OCI-LY1 (cell line): Measurements from ENCODE around the gene FGFR2.

ENCODE experiments used
- H2AFZ ChIP-seq: fragments of 200-600 bp; sonication (generic), shearing (Covaris generic); 2 replicates; pipeline ENCODE4 v1.6.0; 2014; ENCODE audit warnings: antibody characterized with exemption, mild to moderate bottlenecking, low read length
- H3F3A ChIP-seq: fragments of 200-600 bp; sonication (generic), shearing (Covaris generic); 2 replicates; pipeline ENCODE4 v1.6.0; 2014; ENCODE audit warnings: mild to moderate bottlenecking, antibody characterized with exemption, low read length, moderate library complexity; ENCODE audit not compliant: insufficient read depth
- H3K27ac ChIP-seq: fragments of 200-600 bp; sonication (generic); 2 replicates; pipeline ENCODE4 v1.5.1; 2014; ENCODE audit warnings: low read length, mixed run types, mild to moderate bottlenecking, low read depth; ENCODE audit not compliant: poor library complexity, severe bottlenecking
- H3K27me3 ChIP-seq: fragments of 200-600 bp; sonication (generic); 2 replicates; pipeline ENCODE4 v1.6.0; 2014; ENCODE audit warnings: antibody characterized with exemption, mild to moderate bottlenecking, low read length, moderate library complexity; ENCODE audit not compliant: insufficient read depth
- H3K36me3 ChIP-seq: fragments of 200-600 bp; sonication (generic); 2 replicates; pipeline ENCODE4 v1.6.1; 2014; ENCODE audit warnings: mild to moderate bottlenecking, antibody characterized with exemption, low read length, moderate library complexity, mixed read lengths; ENCODE audit not compliant: insufficient read depth
- H3K4me1 ChIP-seq: fragments of 200-600 bp; sonication (generic); 2 replicates; pipeline ENCODE4 v1.5.1; 2014; ENCODE audit warnings: mild to moderate bottlenecking, low read length, moderate library complexity; ENCODE audit not compliant: insufficient read depth, severe bottlenecking
- H3K4me2 ChIP-seq: fragments of 200-600 bp; sonication (generic), shearing (Covaris generic); 2 replicates; pipeline ENCODE4 v1.6.1; 2014; ENCODE audit warnings: low read length
- H3K4me3 ChIP-seq: fragments of 200-600 bp; sonication (generic); 2 replicates; pipeline ENCODE4 v1.5.1; 2014; ENCODE audit warnings: low read length, low read depth, mild to moderate bottlenecking, mixed read lengths; ENCODE audit not compliant: poor library complexity, severe bottlenecking
- H3K79me2 ChIP-seq: fragments of 200-600 bp; shearing (Covaris generic); 2 replicates; pipeline ENCODE4 v1.6.1; 2016; ENCODE audit warnings: mixed run types, low read length, mixed read lengths; ENCODE audit not compliant: insufficient read depth
- H3K9ac ChIP-seq: fragments of 200-600 bp; sonication (generic), shearing (Covaris generic); 2 replicates; pipeline ENCODE4 v1.6.1; 2014; ENCODE audit warnings: mild to moderate bottlenecking, low read length, mixed read lengths
- H3K9me2 ChIP-seq: fragments of 200-600 bp; sonication (generic), shearing (Covaris generic); 2 replicates; pipeline ENCODE4 v1.6.1; 2014; ENCODE audit warnings: low read depth, mild to moderate bottlenecking, low read length, mixed read lengths
- H3K9me3 ChIP-seq: fragments of 200-600 bp; shearing (Covaris generic); 2 replicates; pipeline ENCODE4 v1.6.1; 2014; ENCODE audit warnings: low read length, mixed read lengths
- H4K20me1 ChIP-seq: fragments of 200-600 bp; sonication (generic), shearing (Covaris generic); 2 replicates; pipeline ENCODE4 v1.6.0; 2016; ENCODE audit warnings: mild to moderate bottlenecking, low read length; ENCODE audit not compliant: insufficient read depth
- EZH2 ChIP-seq: fragments of 200-600 bp; sonication (generic), shearing (Covaris generic); IDR thresholded peaks from 2 replicates; pipeline ENCODE4 v1.8.0; 2017; ENCODE audit warnings: borderline replicate concordance, mixed run types, mild to moderate bottlenecking, antibody characterized with exemption, low read length, moderate library complexity, mixed read lengths
- TF ChIP-seq, protein P1 (sequence below): fragments of 200-600 bp; sonication (generic), shearing (Covaris generic); IDR thresholded peaks from 2 replicates; pipeline ENCODE4 v1.5.1; 2017; ENCODE audit warnings: mild to moderate bottlenecking, antibody characterized with exemption, low read length, moderate library complexity, mixed read lengths

FGFR2 gene

DNA sequence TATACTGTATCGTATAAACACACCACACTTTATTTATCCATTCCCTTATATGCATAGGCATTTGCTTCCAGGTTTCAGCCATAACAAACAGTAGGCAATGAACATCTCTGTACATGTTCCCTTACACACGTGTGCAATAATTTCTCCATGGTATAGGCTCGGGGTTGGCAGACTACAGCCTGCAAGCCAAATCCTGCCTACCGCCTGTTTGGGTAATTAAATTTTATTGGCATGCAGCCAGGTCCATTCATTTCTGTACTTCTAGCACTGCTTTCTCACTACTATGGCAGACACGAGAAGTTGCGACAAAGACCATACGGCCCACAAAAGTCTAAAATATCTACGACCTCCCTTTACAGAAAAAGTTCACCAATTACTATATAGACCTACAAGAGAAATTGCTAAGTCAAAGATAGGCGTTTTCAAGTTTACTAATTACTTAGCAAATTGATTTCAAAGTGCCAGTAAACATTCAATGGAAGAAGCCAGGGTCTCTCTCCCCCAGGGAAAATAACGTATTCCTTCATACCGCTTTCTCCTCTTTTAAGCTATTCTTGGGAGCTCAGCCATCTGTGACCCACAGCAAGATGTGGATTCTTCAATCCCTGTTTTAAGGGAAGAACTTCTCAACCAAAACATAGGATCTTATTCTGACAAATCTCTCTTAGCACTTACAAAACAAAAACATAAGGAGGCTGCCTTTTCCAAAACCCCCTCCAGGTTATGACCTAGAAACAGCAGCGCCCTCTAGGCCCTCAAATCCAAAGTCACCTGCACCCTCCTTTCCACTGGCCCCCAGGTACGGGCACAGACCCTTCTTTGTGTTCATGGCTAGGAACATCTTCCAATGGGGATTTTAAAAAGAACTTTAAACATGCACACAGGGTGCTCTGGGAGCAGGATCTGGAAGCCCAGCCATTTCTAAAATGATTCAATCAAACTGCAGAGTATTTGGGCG is 100.5 kb downstream of the FGFR2 start:
- no peaks in the 10 kb centered on the region for H3K9me2 ChIP-seq
- H3F3A ChIP-seq, result no peaks in the 10 kb centered on the region
- no peaks in the 10 kb centered on the region for H3K4me1 ChIP-seq
- no peaks in the 10 kb centered on the region for H3K79me2 ChIP-seq
- H4K20me1 ChIP-seq, result no peaks in the 10 kb centered on the region
- no peaks in the 10 kb centered on the region; the same call in 1 of the 2 replicates for H3K27me3 ChIP-seq
- no peak overlapping the region for H3K27ac ChIP-seq
- TF ChIP-seq EZH2, result no peak
- TF ChIP-seq, protein P1, sequence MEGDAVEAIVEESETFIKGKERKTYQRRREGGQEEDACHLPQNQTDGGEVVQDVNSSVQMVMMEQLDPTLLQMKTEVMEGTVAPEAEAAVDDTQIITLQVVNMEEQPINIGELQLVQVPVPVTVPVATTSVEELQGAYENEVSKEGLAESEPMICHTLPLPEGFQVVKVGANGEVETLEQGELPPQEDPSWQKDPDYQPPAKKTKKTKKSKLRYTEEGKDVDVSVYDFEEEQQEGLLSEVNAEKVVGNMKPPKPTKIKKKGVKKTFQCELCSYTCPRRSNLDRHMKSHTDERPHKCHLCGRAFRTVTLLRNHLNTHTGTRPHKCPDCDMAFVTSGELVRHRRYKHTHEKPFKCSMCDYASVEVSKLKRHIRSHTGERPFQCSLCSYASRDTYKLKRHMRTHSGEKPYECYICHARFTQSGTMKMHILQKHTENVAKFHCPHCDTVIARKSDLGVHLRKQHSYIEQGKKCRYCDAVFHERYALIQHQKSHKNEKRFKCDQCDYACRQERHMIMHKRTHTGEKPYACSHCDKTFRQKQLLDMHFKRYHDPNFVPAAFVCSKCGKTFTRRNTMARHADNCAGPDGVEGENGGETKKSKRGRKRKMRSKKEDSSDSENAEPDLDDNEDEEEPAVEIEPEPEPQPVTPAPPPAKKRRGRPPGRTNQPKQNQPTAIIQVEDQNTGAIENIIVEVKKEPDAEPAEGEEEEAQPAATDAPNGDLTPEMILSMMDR, result peak; percentile 28; the same call in 1 of the 2 replicates
- H3K9me3 ChIP-seq, result no peaks in the 10 kb centered on the region
- no peak overlapping the region for H3K9ac ChIP-seq
- no peak overlapping the region for H3K4me3 ChIP-seq
- no peaks in the 10 kb centered on the region for H3K36me3 ChIP-seq
- H2AFZ ChIP-seq, result no peak overlapping the region
- H3K4me2 ChIP-seq, result no peak overlapping the region

DNA sequence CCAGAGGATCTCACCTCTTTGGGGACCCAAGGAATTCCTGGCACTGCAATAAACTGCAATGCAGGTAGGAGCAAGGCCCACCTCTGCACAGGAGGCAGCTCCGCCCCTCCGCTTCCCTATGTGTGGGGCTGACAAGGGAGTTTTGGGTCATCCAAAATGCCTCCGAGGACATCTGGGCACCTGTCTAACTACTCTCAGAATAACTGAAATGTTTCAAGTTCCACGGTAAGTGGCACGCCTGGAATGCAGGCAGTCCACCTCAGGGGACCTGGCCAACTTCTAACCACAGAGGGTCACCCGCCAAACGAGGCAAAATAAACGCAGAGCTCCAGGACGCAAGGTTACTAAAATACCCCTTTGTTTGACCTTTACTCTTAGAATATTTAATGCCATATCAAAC is 102.5 kb downstream of the FGFR2 start:
- Histone ChIP-seq H3K4me3 (no peak overlapping the region), H3K9ac (no peak overlapping the region), H3K27ac (no peak overlapping the region), H3K9me3 (no peaks in the 10 kb centered on the region), H3K9me2 (no peaks in the 10 kb centered on the region), H3K27me3 (no peaks in the 10 kb centered on the region), H4K20me1 (no peaks in the 10 kb centered on the region), H3K36me3 (no peaks in the 10 kb centered on the region), H2AFZ (no peak overlapping the region), H3K4me2 (no peak overlapping the region), H3K79me2 (no peaks in the 10 kb centered on the region), H3F3A (no peaks in the 10 kb centered on the region), H3K4me1 (no peaks in the 10 kb centered on the region)
- no peak for TF ChIP-seq EZH2
- TF ChIP-seq, protein P1, result no peak

DNA sequence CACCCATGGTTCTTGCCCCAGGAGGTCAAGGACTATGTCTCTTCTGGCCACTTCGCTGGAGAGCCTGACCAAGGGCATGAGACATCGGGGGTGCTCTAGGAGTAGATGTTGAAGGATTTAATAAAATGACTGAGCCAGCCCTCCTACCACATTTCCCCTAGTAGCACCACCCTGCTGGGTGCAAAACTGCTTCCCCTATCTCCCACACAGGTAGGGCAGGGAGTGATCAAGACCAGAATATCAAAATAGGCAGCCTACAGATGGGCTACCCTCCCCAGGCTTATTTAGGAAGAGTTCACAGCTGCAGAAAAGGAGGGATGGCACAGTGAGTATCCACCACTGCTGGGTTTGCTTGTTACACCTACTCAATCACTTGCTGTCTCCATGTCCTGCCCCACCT is 103.9 kb downstream of the FGFR2 start:
- H3K79me2 ChIP-seq, result no peaks in the 10 kb centered on the region
- no peaks in the 10 kb centered on the region for H3K4me1 ChIP-seq
- H2AFZ ChIP-seq, result no peak overlapping the region
- H4K20me1 ChIP-seq, result no peaks in the 10 kb centered on the region
- H3K9me3 ChIP-seq, result no peaks in the 10 kb centered on the region
- H3K9me2 ChIP-seq, result no peaks in the 10 kb centered on the region
- H3K4me2 ChIP-seq, result no peak overlapping the region
- no peak overlapping the region for H3K27ac ChIP-seq
- no peaks in the 10 kb centered on the region for H3K27me3 ChIP-seq
- TF ChIP-seq, protein P1, result no peak
- no peak for TF ChIP-seq EZH2
- no peaks in the 10 kb centered on the region for H3K36me3 ChIP-seq
- H3K9ac ChIP-seq, result no peak overlapping the region
- H3K4me3 ChIP-seq, result no peak overlapping the region
- H3F3A ChIP-seq, result no peaks in the 10 kb centered on the region
